ENCODE measurements around the gene STAMBP. TPM values are rescaled to one million over a fixed set of nuclear protein-coding genes. Genes with fewer than 3 reads are reported as not detected.

Gene STAMBP
- total RNA-seq, 4 donors from 2014 or later, result 22.7 to 1,127 (median 37.3) TPM

DNA sequence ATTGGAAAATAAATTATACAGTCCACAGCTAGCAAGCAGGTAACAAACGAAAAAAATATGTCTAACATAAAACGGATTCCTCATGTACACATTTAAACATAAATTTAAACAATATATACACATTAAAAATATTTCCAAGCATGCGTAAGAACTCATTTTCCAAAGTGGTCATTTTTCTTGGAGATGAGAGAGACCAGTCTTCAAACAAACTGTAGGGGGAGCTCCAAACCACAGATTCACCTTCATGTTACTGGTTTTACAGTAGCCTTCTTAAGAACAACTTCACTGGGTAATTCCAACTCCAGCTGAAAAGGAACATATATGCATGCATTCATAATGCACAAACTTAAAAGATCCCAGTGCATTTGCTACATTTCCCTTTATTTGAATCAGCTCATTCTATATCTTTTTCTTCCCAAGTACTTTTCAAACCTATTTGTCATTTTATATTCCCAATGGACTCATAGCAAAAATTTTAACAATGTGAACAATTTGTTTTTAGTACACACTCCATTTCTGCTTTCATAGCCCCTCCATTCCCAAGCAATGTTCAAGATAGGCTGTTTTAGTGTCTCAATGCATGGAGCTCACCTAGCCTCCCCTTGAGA is 4.7 kb upstream of the STAMBP start:
- Histone ChIP-seq H3K27ac (no peak overlapping the region), H3K36me3 (no peaks in the 10 kb centered on the region), H3K9me3 (no peaks in the 10 kb centered on the region), H3K27me3 (peaks cover 3% of the 10 kb centered on the region), H3K4me1 (peaks cover 0 to 14% (median 4%) of the 10 kb centered on the region in 4 donors), H3K4me3 (no peak overlapping the region)
- 4 to 8% methylated on average over 3 of the region's 3 CpGs for WGBS, 2 donors (ENCODE audit: low coverage in 1 of 2)
- intact Hi-C loops (cut with DNase I; ENCODE audit: low total_unique reads), result loop anchor here (10.0 kb wide), 2 partner anchors 161 to 511 kb away; partner anchors contain the start of gene TET3
- in situ Hi-C loops (cut with MboI; ENCODE audit: low pct_ligation_motif_present in 1 of 4, low pct_unique_long_range_greater_than_20kb in 1 of 4, low sequenced_read_pairs in 3 of 4), result loop anchor here in 2 of 4 donors (10.0 to 25.0 kb wide), 3 partner anchors 171 to 513 kb away; partner anchors contain the start of genes BOLA3 (in 1 of the 2) and SLC4A5 (in 1 of the 2)
- DNase-seq, result peak; percentile 16
- TF ChIP-seq POLR2A (IDR thresholded peaks at IDR 0.05) (no peak), EP300 (IDR thresholded peaks at IDR 0.05; ENCODE audit: low read depth) (no peak), POLR2AphosphoS5 (IDR thresholded peaks at IDR 0.05) (no peak)
- TF ChIP-seq, protein P1, sequence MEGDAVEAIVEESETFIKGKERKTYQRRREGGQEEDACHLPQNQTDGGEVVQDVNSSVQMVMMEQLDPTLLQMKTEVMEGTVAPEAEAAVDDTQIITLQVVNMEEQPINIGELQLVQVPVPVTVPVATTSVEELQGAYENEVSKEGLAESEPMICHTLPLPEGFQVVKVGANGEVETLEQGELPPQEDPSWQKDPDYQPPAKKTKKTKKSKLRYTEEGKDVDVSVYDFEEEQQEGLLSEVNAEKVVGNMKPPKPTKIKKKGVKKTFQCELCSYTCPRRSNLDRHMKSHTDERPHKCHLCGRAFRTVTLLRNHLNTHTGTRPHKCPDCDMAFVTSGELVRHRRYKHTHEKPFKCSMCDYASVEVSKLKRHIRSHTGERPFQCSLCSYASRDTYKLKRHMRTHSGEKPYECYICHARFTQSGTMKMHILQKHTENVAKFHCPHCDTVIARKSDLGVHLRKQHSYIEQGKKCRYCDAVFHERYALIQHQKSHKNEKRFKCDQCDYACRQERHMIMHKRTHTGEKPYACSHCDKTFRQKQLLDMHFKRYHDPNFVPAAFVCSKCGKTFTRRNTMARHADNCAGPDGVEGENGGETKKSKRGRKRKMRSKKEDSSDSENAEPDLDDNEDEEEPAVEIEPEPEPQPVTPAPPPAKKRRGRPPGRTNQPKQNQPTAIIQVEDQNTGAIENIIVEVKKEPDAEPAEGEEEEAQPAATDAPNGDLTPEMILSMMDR (IDR thresholded peaks at IDR 0.05), result peak; percentile 73 to 85 (median 79)

GRCh38 chr2:73825408-73825807 is 3.4 kb upstream of the STAMBP start:
- Histone ChIP-seq H3K27ac (no peak overlapping the region), H3K9me3 (no peaks in the 10 kb centered on the region), H3K4me1 (peaks cover 4 to 27% (median 10%) of the 10 kb centered on the region in 4 donors), H3K36me3 (no peaks in the 10 kb centered on the region), H3K4me3 (no peak overlapping the region), H3K27me3 (no peaks in the 10 kb centered on the region)
- 81 to 90% methylated on average over 4 of the region's 4 CpGs for WGBS, 2 donors (ENCODE audit: low coverage in 1 of 2)
- intact Hi-C loops (cut with DNase I; ENCODE audit: low total_unique reads) (loop anchor here (10.0 kb wide), 2 partner anchors 159 to 509 kb away; partner anchors contain the start of gene TET3), in situ Hi-C loops (cut with MboI; ENCODE audit: low pct_ligation_motif_present in 1 of 4, low pct_unique_long_range_greater_than_20kb in 1 of 4, low sequenced_read_pairs in 3 of 4) (loop anchor here (10.0 to 25.0 kb wide), 3 partner anchors 162 to 312 kb away; partner anchors contain the start of genes BOLA3 (in 2 of the 4) and TET3 (in 1 of the 4))
- no peak for DNase-seq
- TF ChIP-seq POLR2AphosphoS5 (IDR thresholded peaks at IDR 0.05), result no peak
- TF ChIP-seq POLR2A (IDR thresholded peaks at IDR 0.05), result no peak
- TF ChIP-seq EP300 (IDR thresholded peaks at IDR 0.05; ENCODE audit: low read depth), result no peak
- TF ChIP-seq, protein P1 (IDR thresholded peaks at IDR 0.05), result no peak

DNA sequence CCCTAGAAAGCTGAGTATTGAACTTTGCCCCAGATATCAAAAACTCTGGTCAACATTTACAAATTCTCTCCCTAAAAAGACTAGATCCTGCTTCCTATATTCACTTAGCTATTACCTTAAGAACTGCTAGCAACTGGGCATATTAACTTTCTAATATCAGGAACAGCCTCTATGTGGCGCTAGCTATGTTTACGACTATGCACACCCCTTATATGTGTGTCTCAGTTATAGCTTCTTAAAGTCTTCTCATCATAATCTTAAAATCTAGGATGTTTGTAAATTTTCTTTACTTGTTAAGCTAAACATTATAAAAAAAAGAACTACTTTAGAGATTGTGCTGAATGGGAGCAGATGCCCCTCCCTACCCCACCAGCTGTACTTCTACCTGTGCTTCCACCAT is 1.7 kb upstream of the STAMBP start:
- WGBS, 2 donors (ENCODE audit: low coverage in 1 of 2), result 0 to 14% methylated on average over 2 of the region's 2 CpGs
- no peak for DNase-seq
- H3K27me3 ChIP-seq, result no peaks in the 10 kb centered on the region
- TF ChIP-seq, protein P1 (IDR thresholded peaks at IDR 0.05), result peak; percentile 32 to 52 (median 40)
- TF ChIP-seq POLR2AphosphoS5 (IDR thresholded peaks at IDR 0.05), result no peak
- H3K36me3 ChIP-seq, result peaks cover 0 to 8% (median 0%) of the 10 kb centered on the region in 4 donors
- intact Hi-C loops (cut with DNase I; ENCODE audit: low total_unique reads), result loop anchor here (10.0 kb wide), 2 partner anchors 158 to 508 kb away; partner anchors contain the start of gene TET3
- H3K9me3 ChIP-seq, result no peaks in the 10 kb centered on the region
- in situ Hi-C loops (cut with MboI; ENCODE audit: low pct_ligation_motif_present in 1 of 4, low pct_unique_long_range_greater_than_20kb in 1 of 4, low sequenced_read_pairs in 3 of 4), result loop anchor here (10.0 to 25.0 kb wide), 3 partner anchors 160 to 310 kb away; partner anchors contain the start of genes BOLA3 (in 2 of the 4) and TET3 (in 1 of the 4)
- no peak overlapping the region for H3K27ac ChIP-seq
- no peak overlapping the region for H3K4me3 ChIP-seq
- peaks cover 4 to 30% (median 10%) of the 10 kb centered on the region in 4 donors for H3K4me1 ChIP-seq

GRCh38 chr2:73827660-73828388 is 937 bp upstream of the STAMBP start:
- H3K4me1 ChIP-seq, result peaks cover 4 to 35% (median 12%) of the 10 kb centered on the region in 4 donors
- in situ Hi-C loops (cut with MboI; ENCODE audit: low pct_ligation_motif_present in 1 of 4, low pct_unique_long_range_greater_than_20kb in 1 of 4, low sequenced_read_pairs in 3 of 4), result loop anchor here (10.0 to 25.0 kb wide), 3 partner anchors 159 to 309 kb away; partner anchors contain the start of genes BOLA3 (in 2 of the 4) and TET3 (in 1 of the 4)
- intact Hi-C loops (cut with DNase I; ENCODE audit: low total_unique reads), result loop anchor here (10.0 kb wide), 2 partner anchors 157 to 507 kb away; partner anchors contain the start of gene TET3
- H3K4me3 ChIP-seq, result peak overlapping the region in 2 of 4 donors; percentile 83 to 84
- H3K27ac ChIP-seq, result peak overlapping the region; percentile 94 to 98 (median 95)
- no peaks in the 10 kb centered on the region for H3K9me3 ChIP-seq
- H3K27me3 ChIP-seq, result no peaks in the 10 kb centered on the region
- no peak for DNase-seq
- 76 to 81% methylated on average over 9 of the region's 9 CpGs for WGBS, 2 donors (ENCODE audit: low coverage in 1 of 2)
- no peak for TF ChIP-seq POLR2A (IDR thresholded peaks at IDR 0.05)
- TF ChIP-seq, protein P1 (IDR thresholded peaks at IDR 0.05), result no peak
- TF ChIP-seq POLR2AphosphoS5 (IDR thresholded peaks at IDR 0.05), result no peak
- TF ChIP-seq EP300 (IDR thresholded peaks at IDR 0.05; ENCODE audit: low read depth), result no peak
- peaks cover 0 to 10% (median 0%) of the 10 kb centered on the region in 4 donors for H3K36me3 ChIP-seq
